Stimulated activated CD4-positive, alpha-beta T cell treated with anti-CD3 and anti-CD28 coated beads, Interleukin-1b, Interleukin-23, amount 100 ng/mL, for 1 hour (primary cell): ENCODE data around the gene EEA1.

ENCODE experiments used
- DNase-seq, 2 donors: peaks; one replicate each; pipeline ENCODE4 v3.0.0-alpha.2; 2020; ENCODE audit warnings: low read depth in 2 of 2

EEA1 gene

GRCh38 chr12:92938018-92938417 is 8.9 kb upstream of the EEA1 start:
- no peak for DNase-seq

- DNase-seq, result no peak
These were observed 4.5 kb upstream of the EEA1 start for GRCh38 chr12:92933606-92934005.

- DNase-seq, result no peak
These were observed 1.3 kb upstream of the EEA1 start for GRCh38 chr12:92930421-92930820.

GRCh38 chr12:92929983-92930382 is 888 bp upstream of the EEA1 start:
- no peak for DNase-seq

- peak; percentile 28 to 29 for DNase-seq
These were observed 604 bp downstream of the EEA1 start for GRCh38 chr12:92928421-92928961.

- DNase-seq, result no peak
These were observed 1.4 kb downstream of the EEA1 start for GRCh38 chr12:92927436-92928281.

- DNase-seq, result peak in 1 of 2 donors; percentile 29
These were observed 2.0 kb downstream of the EEA1 start for GRCh38 chr12:92927055-92927435.

GRCh38 chr12:92926549-92926948 is 2.5 kb downstream of the EEA1 start:
- no peak for DNase-seq

GRCh38 chr12:92921877-92922276 is 7.2 kb downstream of the EEA1 start:
- no peak for DNase-seq

- DNase-seq, result no peak
These were observed 13.7 kb downstream of the EEA1 start for GRCh38 chr12:92915365-92915764.

- no peak for DNase-seq
These were observed 14.9 kb downstream of the EEA1 start for GRCh38 chr12:92914170-92914569.

- no peak for DNase-seq
These were observed 16.4 kb downstream of the EEA1 start for GRCh38 chr12:92912672-92913071.

GRCh38 chr12:92912052-92912451 is 17.0 kb downstream of the EEA1 start:
- DNase-seq, result no peak

GRCh38 chr12:92911339-92911738 is 17.8 kb downstream of the EEA1 start:
- no peak for DNase-seq

- no peak for DNase-seq
These were observed 21.0 kb downstream of the EEA1 start for GRCh38 chr12:92908108-92908507.

GRCh38 chr12:92905811-92906554 is 23.1 kb downstream of the EEA1 start:
- no peak for DNase-seq

- no peak for DNase-seq
These were observed 23.8 kb downstream of the EEA1 start for GRCh38 chr12:92905258-92905810.

- no peak for DNase-seq
These were observed 28.2 kb downstream of the EEA1 start for GRCh38 chr12:92900941-92901340.

- DNase-seq, result no peak
These were observed 29.6 kb downstream of the EEA1 start for GRCh38 chr12:92899386-92900001.

GRCh38 chr12:92898755-92899154 is 30.3 kb downstream of the EEA1 start:
- no peak for DNase-seq

- no peak for DNase-seq
These were observed 31.3 kb downstream of the EEA1 start for GRCh38 chr12:92897844-92898243.

- no peak for DNase-seq
These were observed 38.4 kb downstream of the EEA1 start for GRCh38 chr12:92890601-92891106.
